HEK293T (cell line): ENCODE measurements around the gene TSPAN18.

Experiments
- CTCF ChIA-PET: fragments of 350-600 bp; formaldehyde crosslinking; extraction: SDS; loops from one replicate; lab custom pipeline; 2021; ENCODE audit warnings: antibody characterized with exemption, inconsistent platforms; lab: Yijun Ruan, JAX
- POLR2A ChIA-PET: fragments of 350-600 bp; formaldehyde crosslinking; extraction: SDS; loops from one replicate; lab custom pipeline; 2020; ENCODE audit warnings: antibody characterized with exemption, inconsistent platforms; lab: Yijun Ruan, JAX
- DNase-seq: peaks from one replicate; pipeline ENCODE4 v3.0.0; 2012; ENCODE audit warnings: mixed read lengths; ENCODE audit errors: extremely low spot score
- ARNT ChIP-seq: fragments of 450-650 bp; IDR thresholded peaks from 2 replicates; pipeline ENCODE4 v1.6.1; 2017; ENCODE audit warnings: mild to moderate bottlenecking
- BHLHE40 ChIP-seq: fragments of 450-650 bp; IDR thresholded peaks from 2 replicates; pipeline ENCODE4 v1.6.1; 2016; ENCODE audit warnings: mild to moderate bottlenecking, moderate library complexity, borderline replicate concordance
- CTBP1 ChIP-seq: fragments of 450-650 bp; IDR thresholded peaks from 2 replicates; pipeline ENCODE4 v1.6.1; 2016; ENCODE audit warnings: borderline replicate concordance
- ELF4 ChIP-seq: fragments of 450-650 bp; IDR thresholded peaks from 2 replicates; pipeline ENCODE4 v1.6.1; 2017; ENCODE audit warnings: antibody characterized with exemption
- FOXA1 ChIP-seq: fragments of 450-650 bp; IDR thresholded peaks from 2 replicates; pipeline ENCODE4 v1.6.1; 2016; ENCODE audit warnings: mild to moderate bottlenecking
- FOXK2 ChIP-seq: fragments of 450-650 bp; IDR thresholded peaks from 2 replicates; pipeline ENCODE4 v1.6.1; 2016; ENCODE audit warnings: mild to moderate bottlenecking
- FOXM1 ChIP-seq: fragments of 450-650 bp; IDR thresholded peaks from 2 replicates; pipeline ENCODE4 v1.6.1; 2017; ENCODE audit warnings: mild to moderate bottlenecking, borderline replicate concordance
- HDGF ChIP-seq: fragments of 450-650 bp; IDR thresholded peaks from 2 replicates; pipeline ENCODE4 v1.6.1; 2017; ENCODE audit warnings: antibody characterized with exemption, borderline replicate concordance
- L3MBTL2 ChIP-seq: fragments of 450-650 bp; conservative IDR thresholded peaks from 2 replicates; pipeline ENCODE4 v1.6.1; 2016; ENCODE audit warnings: mild to moderate bottlenecking
- LEF1 ChIP-seq: fragments of 450-650 bp; IDR thresholded peaks from 2 replicates; pipeline ENCODE4 v1.6.1; 2017; ENCODE audit warnings: mild to moderate bottlenecking, borderline replicate concordance
- NFRKB ChIP-seq: fragments of 450-650 bp; IDR thresholded peaks from 2 replicates; pipeline ENCODE4 v1.6.1; 2016; ENCODE audit warnings: mild to moderate bottlenecking, moderate library complexity
- PKNOX1 ChIP-seq: fragments of 450-650 bp; IDR thresholded peaks from 2 replicates; pipeline ENCODE4 v1.6.1; 2016
- SP1 ChIP-seq: fragments of 450-650 bp; IDR thresholded peaks from 2 replicates; pipeline ENCODE4 v1.6.1; 2017
- SUZ12 ChIP-seq: fragments of 450-650 bp; IDR thresholded peaks from 2 replicates; pipeline ENCODE4 v1.6.1; 2016; ENCODE audit warnings: mild to moderate bottlenecking
- TARDBP ChIP-seq: fragments of 450-650 bp; IDR thresholded peaks from 2 replicates; pipeline ENCODE4 v1.6.1; 2016
- ZNF384 ChIP-seq: fragments of 450-650 bp; IDR thresholded peaks from 2 replicates; pipeline ENCODE4 v1.6.1; 2016

The TSPAN18 gene

GRCh38 chr11:44766972-44767278 is 40.2 kb downstream of the TSPAN18 start:
- ChIA-PET POLR2A (no interaction called here), CTCF (interaction anchor here (1.3 to 1.4 kb wide), 2 partner anchors 8 to 9 kb away, joined by 6 to 7 read pairs; no protein-coding TSS in a partner anchor)
- DNase-seq = no peak
- TF ChIP-seq BHLHE40 (no peak), HDGF (no peak), FOXM1 (no peak), ZNF384 (no peak), TARDBP (no peak), SP1 (no peak)

- TF ChIP-seq PKNOX1 (no peak), ZNF384 (no peak), FOXA1 (no peak), NFRKB (no peak), SUZ12 (no peak), CTBP1 (no peak), FOXK2 (no peak), TARDBP (no peak), HDGF (no peak), L3MBTL2 (no peak), ARNT (no peak), LEF1 (no peak), SP1 (no peak), FOXM1 (no peak), BHLHE40 (no peak), ELF4 (no peak)
- ChIA-PET CTCF (interaction anchor here (1.3 to 1.4 kb wide), 2 partner anchors 8 to 9 kb away, joined by 6 to 7 read pairs; no protein-coding TSS in a partner anchor), POLR2A (no interaction called here)
- no peak for DNase-seq
These were observed 40.7 kb downstream of the TSPAN18 start for GRCh38 chr11:44767421-44767820.

- ChIA-PET POLR2A (no interaction called here), CTCF (interaction anchor here (1.5 kb wide), 1 partner anchor 137 kb away, joined by 3 read pairs; no protein-coding TSS in a partner anchor)
- DNase-seq = no peak
- TF ChIP-seq SP1 = no peak
- no peak for TF ChIP-seq SUZ12
- no peak for TF ChIP-seq TARDBP
- TF ChIP-seq NFRKB = no peak
- TF ChIP-seq ARNT = no peak
- TF ChIP-seq CTBP1 = no peak
- TF ChIP-seq ELF4 = no peak
- no peak for TF ChIP-seq ZNF384
- no peak for TF ChIP-seq FOXK2
These were observed 43.6 kb downstream of the TSPAN18 start for GRCh38 chr11:44770401-44770800.

DNA sequence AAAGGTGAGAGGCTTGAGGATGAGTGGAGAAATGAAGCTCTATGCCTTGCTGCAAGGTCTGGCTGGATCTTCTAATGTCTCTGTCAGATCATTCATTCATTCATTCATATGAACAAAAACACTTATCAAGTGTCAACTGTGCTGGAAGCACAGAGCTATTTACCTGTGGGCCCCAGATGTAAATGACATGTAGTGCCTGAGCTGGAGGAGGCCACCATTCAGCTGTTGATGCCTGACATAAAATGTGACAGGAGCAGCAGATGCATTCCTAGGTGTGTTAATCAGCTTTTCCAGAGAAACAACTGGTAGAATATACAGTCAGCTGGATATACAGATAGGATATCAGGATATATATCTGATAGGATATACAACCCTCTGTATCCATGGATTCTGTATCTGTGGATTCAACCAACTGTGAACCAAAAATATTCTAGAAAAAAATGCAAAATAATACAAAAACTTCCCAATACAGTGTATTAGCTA is 44.5 kb downstream of the TSPAN18 start:
- ChIA-PET POLR2A (no interaction called here), CTCF (interaction anchor here (0.6 to 1.5 kb wide), 3 partner anchors 9 to 138 kb away, joined by 3 to 6 read pairs (median 3); no protein-coding TSS in a partner anchor)
- DNase-seq = no peak
- TF ChIP-seq L3MBTL2 (no peak), HDGF (no peak), ARNT (no peak)

- TF ChIP-seq FOXM1 (no peak), TARDBP (no peak), LEF1 (no peak), PKNOX1 (no peak), L3MBTL2 (no peak), ZNF384 (no peak), HDGF (no peak), SP1 (no peak), BHLHE40 (no peak), ELF4 (no peak), ARNT (no peak), CTBP1 (no peak), FOXK2 (no peak)
- no peak for DNase-seq
- ChIA-PET POLR2A (no interaction called here), CTCF (interaction anchor here (0.6 to 1.5 kb wide), 3 partner anchors 9 to 139 kb away, joined by 3 to 6 read pairs (median 3); no protein-coding TSS in a partner anchor)
These were observed 45.1 kb downstream of the TSPAN18 start for GRCh38 chr11:44771841-44772240.

GRCh38 chr11:44773351-44773965 is 46.7 kb downstream of the TSPAN18 start:
- TF ChIP-seq ARNT (no peak), LEF1 (no peak), PKNOX1 (no peak), FOXM1 (no peak), ELF4 (no peak), CTBP1 (no peak), SP1 (no peak), ZNF384 (no peak)
- CTCF ChIA-PET = interaction anchor here (0.7 to 2.3 kb wide), 4 partner anchors 13 to 493 kb away, joined by 3 to 6 read pairs (median 4); no protein-coding TSS in a partner anchor
- POLR2A ChIA-PET = no interaction called here
- no peak for DNase-seq
